ENCODE results near the gene FRMD8. TPM values are rescaled to one million over a fixed set of nuclear protein-coding genes. Genes with fewer than 3 reads are reported as not detected.

FRMD8 gene
- total and polyA plus RNA-seq, 9 of the 15 experiments (the other 6 are each of a cell fraction or from before 2014, with no cell fraction given): 4.5 to 54.5 (median 15.8) TPM

- Histone ChIP-seq H3K4me1 (replicated peaks in 1 of 2; ENCODE audit: control insufficient read depth in 2 of 2, insufficient read depth in 2 of 2, low read length in 2 of 2) (peaks cover 34 to 40% of the 10 kb centered on the region in 2 experiments; a peak in 4 of 5 replicates), H3K9me3 (replicated peaks; ENCODE audit: control insufficient read depth, insufficient read depth, low read depth, low read length) (no peaks in the 10 kb centered on the region), H3K9me1 (ENCODE audit: control insufficient read depth, insufficient read depth, low read length) (no peaks in the 10 kb centered on the region), H2AFZ (ENCODE audit: low read depth, low read length) (peak overlapping the region; percentile 73; the same call in 1 of the 2 replicates), H3K9ac (ENCODE audit: insufficient read depth in 1 of 2, low read depth in 2 of 2, low read length in 2 of 2) (peak overlapping the region in 1 of 2 experiments; percentile 34; a peak in 1 of 4 replicates), H3K27ac (ENCODE audit: extremely low read depth, low read depth, low read length) (peak overlapping the region; percentile 12; the same call in 2 of the 3 replicates), H3K4me3 (no peak overlapping the region), H3K79me2 (ENCODE audit: control insufficient read depth, insufficient read depth, low read length) (peaks cover 6% of the 10 kb centered on the region; the same call in 2 of the 3 replicates), H3K36me3 (ENCODE audit: control insufficient read depth, insufficient read depth, low read length) (no peaks in the 10 kb centered on the region), H4K20me1 (replicated peaks; ENCODE audit: control insufficient read depth, insufficient read depth, low read length) (no peaks in the 10 kb centered on the region), H3K27me3 (ENCODE audit: control insufficient read depth in 2 of 2, insufficient read depth in 2 of 2, low read length in 2 of 2) (no peaks in the 10 kb centered on the region), H3K4me2 (ENCODE audit: insufficient read depth, low read length) (peak overlapping the region; percentile 69)
- intact Hi-C loops (cut with micrococcal nuclease): loop anchor here (1.0 to 2.0 kb wide), 4 partner anchors 50 to 144 kb away; no protein-coding TSS in a partner anchor
- in situ Hi-C loops (cut with MboI): loop anchor here (5.0 kb wide), 1 partner anchor 146 kb away; no protein-coding TSS in a partner anchor
- DNase-seq (ENCODE audit: extremely low read depth in 1 of 4, low spot score in 3 of 4) (peak; percentile 70 to 83 (median 76)), FAIRE-seq (peak; percentile 58), ATAC-seq (peak; percentile 82)
- 0% methylated on average over 4 of the region's 4 CpGs for WGBS (ENCODE audit: insufficient coverage, low coverage, missing lambda C conversion rate)
- CTCF ChIA-PET (ENCODE audit: low intra/inter-chr PET ratio): interaction anchor here (0.8 to 2.0 kb wide), 4 partner anchors 67 to 150 kb away, joined by 3 to 7 read pairs (median 5); no protein-coding TSS in a partner anchor
- BruUV-seq (replicated peaks): no TSS peak
- POLR2A ChIA-PET: interaction anchor here (0.8 to 10.7 kb wide), 7 partner anchors 9 to 140 kb away, joined by 3 to 152 read pairs (median 7); partner anchors contain the start of genes MALAT1 and NEAT1
- TF ChIP-seq ZNF780A (CRISPR knock-in tag; IDR thresholded peaks at IDR 0.05) (no peak), MAFG (tag; conservative IDR thresholded peaks at IDR 0.05) (no peak), ZNF263 (CRISPR knock-in tag; IDR thresholded peaks at IDR 0.05; ENCODE audit: borderline replicate concordance) (no peak), CREB3L1 (IDR thresholded peaks at IDR 0.05; ENCODE audit: borderline replicate concordance, low read depth) (0 out of 2 replicates have a peak, but pooled peaks have one; percentile 31), ZNF75A (CRISPR knock-in tag; IDR thresholded peaks at IDR 0.05) (no peak), ATF7 (IDR thresholded peaks at IDR 0.05) (peak; percentile 39; the same call in 1 of the 2 replicates), MYC (IDR thresholded peaks at IDR 0.05; ENCODE audit: low read depth, low read length) (peak; percentile 21; the same call in 1 of the 2 replicates), MYC (CRISPR knock-in tag; IDR thresholded peaks at IDR 0.05; ENCODE audit: borderline replicate concordance, low read depth) (no peak), DEAF1 (CRISPR knock-in tag; IDR thresholded peaks at IDR 0.05) (peak; percentile 85), MXD1 (CRISPR knock-in tag; IDR thresholded peaks at IDR 0.05; ENCODE audit: borderline replicate concordance, poor library complexity, severe bottlenecking) (no peak), NEUROD1 (IDR thresholded peaks at IDR 0.05; ENCODE audit: borderline replicate concordance, low read depth, low read length, partially characterized antibody) (peak; percentile 12), MED1 (CRISPR knock-in tag; IDR thresholded peaks at IDR 0.05; ENCODE audit: borderline replicate concordance) (no peak), CTCF (IDR thresholded peaks at IDR 0.05 in 2 of 3, conservative IDR thresholded peaks at IDR 0.05 in 1 of 3; ENCODE audit: insufficient read depth in 2 of 3, low read depth in 1 of 3, low read length in 3 of 3) (peak; percentile 74 to 93 (median 78)), SMARCA5 (IDR thresholded peaks at IDR 0.05) (no peak), ARID1B (IDR thresholded peaks at IDR 0.05) (peak; percentile 39; the same call in 1 of the 2 replicates), TEAD4 (IDR thresholded peaks at IDR 0.05; ENCODE audit: low read length) (peak; percentile 6; the same call in 1 of the 2 replicates), TEAD4 (CRISPR knock-in tag; IDR thresholded peaks at IDR 0.05; ENCODE audit: borderline replicate concordance) (no peak)
Measured at GRCh38 chr11:65366340-65366773, 20.1 kb upstream of the FRMD8 start.

All from K562 (cell line).